NT2/D1 (cell line): ENCODE measurements around the gene ZNF205.

Experiments
- SUZ12 ChIP-seq: IDR thresholded peaks from 2 replicates; pipeline ENCODE4 v1.6.1; 2011; ENCODE audit not compliant: insufficient read length, insufficient read depth; ENCODE audit errors: extremely low read depth
- YY1 ChIP-seq: IDR thresholded peaks from 2 replicates; pipeline ENCODE4 v1.6.1; 2011; ENCODE audit not compliant: insufficient read length, insufficient read depth

DNA sequence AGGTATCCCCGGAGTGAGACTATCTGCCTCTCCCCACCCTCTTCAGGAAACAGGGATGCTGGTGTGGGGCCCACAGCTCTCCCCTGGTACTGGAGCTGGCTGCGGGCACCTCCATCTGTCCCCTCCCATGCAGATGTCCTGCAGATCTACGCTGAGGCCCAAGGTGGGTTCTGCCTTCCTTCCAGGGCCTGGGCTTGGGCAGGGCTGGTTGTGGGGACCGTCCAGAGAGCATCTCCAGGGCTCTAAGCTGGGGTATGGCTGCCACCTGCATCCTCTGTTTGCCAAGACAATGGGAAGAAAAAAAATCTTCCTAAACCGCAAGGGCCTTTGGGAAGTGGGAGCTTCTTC is 35.3 kb downstream of the ZNF205 start:
- TF ChIP-seq YY1: no peak
- no peak for TF ChIP-seq SUZ12
